ENCODE measurements around the gene CR1L. TPM values are rescaled to one million over a fixed set of nuclear protein-coding genes. Genes with fewer than 3 reads are reported as not detected.

CR1L gene
- total and polyA plus RNA-seq, 2 experiments from 2014 or later, result 5.8 to 21.4 TPM

DNA sequence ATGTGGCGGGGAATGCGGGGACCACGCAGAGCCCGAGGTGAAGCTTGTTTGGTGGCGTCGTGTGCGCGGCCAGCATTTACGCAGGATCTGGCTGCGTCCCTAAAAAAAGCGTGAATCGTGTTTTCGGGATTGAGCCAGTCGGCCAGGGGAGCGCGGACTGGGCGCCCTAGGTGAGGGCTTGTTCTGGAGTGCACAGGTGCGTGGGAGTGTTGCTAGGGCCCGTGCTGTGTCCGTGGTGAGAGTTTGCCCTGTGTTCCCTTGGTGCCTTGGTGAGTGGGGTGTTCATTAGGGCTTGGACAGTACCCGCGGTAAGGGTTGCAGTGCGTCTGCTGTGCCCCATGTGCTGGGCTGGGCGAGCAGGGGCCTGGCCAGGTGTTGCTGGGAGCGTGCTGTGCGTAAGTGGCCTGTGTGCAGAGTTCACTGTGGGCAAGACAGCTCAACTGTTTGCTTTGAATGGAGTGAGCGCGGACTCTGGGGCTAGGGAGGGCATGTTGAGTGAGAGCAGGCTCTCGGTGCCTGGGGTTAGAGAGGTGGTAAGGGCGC, 107.6 kb downstream of the CR1L start:
- Histone ChIP-seq H2AFZ (no peak overlapping the region), H4K20me1 (replicated peaks; ENCODE audit: insufficient read depth) (peaks cover 42% of the 10 kb centered on the region), H3K79me2 (replicated peaks; ENCODE audit: insufficient read depth) (peaks cover 69% of the 10 kb centered on the region), H3K36me3 (ENCODE audit: insufficient read depth) (peaks cover 5% of the 10 kb centered on the region), H3K27me3 (ENCODE audit: insufficient read depth) (no peaks in the 10 kb centered on the region), H3K9me2 (ENCODE audit: insufficient read depth) (no peaks in the 10 kb centered on the region; the same call in 1 of the 2 replicates), H3K27ac (ENCODE audit: low read depth) (peak overlapping the region; percentile 83; the same call in 1 of the 2 replicates), H3K4me1 (ENCODE audit: insufficient read depth) (peaks cover 60% of the 10 kb centered on the region), H3K4me3 (peak overlapping the region; percentile 95), H3F3A (replicated peaks; ENCODE audit: low read depth) (no peaks in the 10 kb centered on the region), H3K4me2 (peak overlapping the region; percentile 83)
- DNase-seq (ENCODE audit: low spot score) (peak; percentile 32), ATAC-seq (peak; percentile 49)
- Mint-ChIP-seq H3K9me3 (no peaks in the 10 kb centered on the region), H3K36me3 (ENCODE audit: low read depth) (peaks cover 15% of the 10 kb centered on the region; the same call in 2 of the 3 replicates), H3K4me3 (peak overlapping the region; percentile 100), H3K4me1 (peaks cover 48% of the 10 kb centered on the region), H3K27me3 (ENCODE audit: insufficient read depth, low read depth, poor library complexity) (peaks cover 6% of the 10 kb centered on the region), H3K27ac (peak overlapping the region; percentile 99)
- no peak for TF ChIP-seq POLR2AphosphoS5 (IDR thresholded peaks at IDR 0.05; ENCODE audit: low read depth)
- no peak for TF ChIP-seq STAT1 (IDR thresholded peaks at IDR 0.05; ENCODE audit: unreplicated experiment)
- no peak for TF ChIP-seq ZNF331 (CRISPR knock-in tag; IDR thresholded peaks at IDR 0.05; ENCODE audit: low read depth)
- no peak for TF ChIP-seq REST (IDR thresholded peaks at IDR 0.05; ENCODE audit: unreplicated experiment)
- TF ChIP-seq JUNB (IDR thresholded peaks at IDR 0.05; ENCODE audit: unreplicated experiment), result no peak
- no peak for TF ChIP-seq ZNF462 (CRISPR knock-in tag; IDR thresholded peaks at IDR 0.05)
- TF ChIP-seq, protein P1, sequence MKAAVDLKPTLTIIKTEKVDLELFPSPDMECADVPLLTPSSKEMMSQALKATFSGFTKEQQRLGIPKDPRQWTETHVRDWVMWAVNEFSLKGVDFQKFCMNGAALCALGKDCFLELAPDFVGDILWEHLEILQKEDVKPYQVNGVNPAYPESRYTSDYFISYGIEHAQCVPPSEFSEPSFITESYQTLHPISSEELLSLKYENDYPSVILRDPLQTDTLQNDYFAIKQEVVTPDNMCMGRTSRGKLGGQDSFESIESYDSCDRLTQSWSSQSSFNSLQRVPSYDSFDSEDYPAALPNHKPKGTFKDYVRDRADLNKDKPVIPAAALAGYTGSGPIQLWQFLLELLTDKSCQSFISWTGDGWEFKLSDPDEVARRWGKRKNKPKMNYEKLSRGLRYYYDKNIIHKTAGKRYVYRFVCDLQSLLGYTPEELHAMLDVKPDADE (IDR thresholded peaks at IDR 0.05), result no peak
- TF ChIP-seq NANOG (IDR thresholded peaks at IDR 0.05; ENCODE audit: borderline replicate concordance), result no peak
- TF ChIP-seq CREB1 (CRISPR knock-in tag; IDR thresholded peaks at IDR 0.05; ENCODE audit: low read depth), result no peak
- TF ChIP-seq EZH2 (IDR thresholded peaks at IDR 0.05; ENCODE audit: low read depth, unreplicated experiment), result no peak
